ENCODE measurements around the gene CYGB.

The CYGB gene

DNA sequence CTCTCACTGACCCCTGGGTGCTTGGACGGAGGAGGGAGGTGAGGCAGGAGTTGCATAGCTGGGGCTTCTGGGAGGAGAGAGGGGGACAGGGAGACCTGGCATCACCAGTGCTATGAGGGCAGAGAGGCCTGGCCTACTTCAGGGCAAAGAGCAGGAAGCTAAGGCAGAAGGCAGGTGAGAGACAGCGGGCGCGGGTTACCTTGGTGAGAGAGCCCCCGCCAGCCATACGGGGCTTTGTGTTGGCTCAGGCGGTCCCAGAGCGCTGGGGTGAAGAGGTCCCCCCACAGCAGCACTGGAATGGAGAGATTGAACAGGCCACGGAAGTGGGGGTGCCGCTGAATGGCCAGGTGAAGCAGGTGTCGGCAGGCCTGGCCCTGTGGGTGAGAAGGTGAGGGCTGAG is 36.7 kb upstream of the CYGB start:
- TF ChIP-seq, protein P1, sequence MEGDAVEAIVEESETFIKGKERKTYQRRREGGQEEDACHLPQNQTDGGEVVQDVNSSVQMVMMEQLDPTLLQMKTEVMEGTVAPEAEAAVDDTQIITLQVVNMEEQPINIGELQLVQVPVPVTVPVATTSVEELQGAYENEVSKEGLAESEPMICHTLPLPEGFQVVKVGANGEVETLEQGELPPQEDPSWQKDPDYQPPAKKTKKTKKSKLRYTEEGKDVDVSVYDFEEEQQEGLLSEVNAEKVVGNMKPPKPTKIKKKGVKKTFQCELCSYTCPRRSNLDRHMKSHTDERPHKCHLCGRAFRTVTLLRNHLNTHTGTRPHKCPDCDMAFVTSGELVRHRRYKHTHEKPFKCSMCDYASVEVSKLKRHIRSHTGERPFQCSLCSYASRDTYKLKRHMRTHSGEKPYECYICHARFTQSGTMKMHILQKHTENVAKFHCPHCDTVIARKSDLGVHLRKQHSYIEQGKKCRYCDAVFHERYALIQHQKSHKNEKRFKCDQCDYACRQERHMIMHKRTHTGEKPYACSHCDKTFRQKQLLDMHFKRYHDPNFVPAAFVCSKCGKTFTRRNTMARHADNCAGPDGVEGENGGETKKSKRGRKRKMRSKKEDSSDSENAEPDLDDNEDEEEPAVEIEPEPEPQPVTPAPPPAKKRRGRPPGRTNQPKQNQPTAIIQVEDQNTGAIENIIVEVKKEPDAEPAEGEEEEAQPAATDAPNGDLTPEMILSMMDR (conservative IDR thresholded peaks at IDR 0.05; ENCODE audit: control insufficient read depth, insufficient read depth, low read depth, low read length) = no peak
- no peak overlapping the region for H3K4me3 ChIP-seq (ENCODE audit: control insufficient read depth, low read depth, low read length)
- DNase-seq (ENCODE audit: low read depth) = no peak

DNA sequence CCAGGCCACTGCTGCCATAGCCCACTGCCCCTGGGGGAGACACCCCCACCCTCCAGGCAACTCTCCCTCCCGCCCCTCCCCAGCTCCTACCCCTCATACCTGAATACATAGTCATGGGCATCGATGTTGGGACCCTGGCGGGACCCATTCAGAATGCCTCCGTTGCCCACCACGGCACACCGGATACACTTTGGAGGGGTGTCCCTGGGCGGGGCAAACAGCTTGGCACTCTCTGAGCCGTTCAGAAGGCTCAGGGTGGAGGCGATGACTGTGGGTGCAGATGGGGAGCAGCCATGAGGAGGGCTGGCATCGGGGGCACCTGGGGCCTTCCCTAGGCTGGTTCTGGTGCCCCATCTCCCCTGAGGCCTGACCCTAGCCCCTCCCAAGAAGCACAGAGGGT is 35.6 kb upstream of the CYGB start:
- no peak for DNase-seq (ENCODE audit: low read depth)
- TF ChIP-seq, protein P1 (conservative IDR thresholded peaks at IDR 0.05; ENCODE audit: control insufficient read depth, insufficient read depth, low read depth, low read length) = no peak
- no peak overlapping the region for H3K4me3 ChIP-seq (ENCODE audit: control insufficient read depth, low read depth, low read length)

DNA sequence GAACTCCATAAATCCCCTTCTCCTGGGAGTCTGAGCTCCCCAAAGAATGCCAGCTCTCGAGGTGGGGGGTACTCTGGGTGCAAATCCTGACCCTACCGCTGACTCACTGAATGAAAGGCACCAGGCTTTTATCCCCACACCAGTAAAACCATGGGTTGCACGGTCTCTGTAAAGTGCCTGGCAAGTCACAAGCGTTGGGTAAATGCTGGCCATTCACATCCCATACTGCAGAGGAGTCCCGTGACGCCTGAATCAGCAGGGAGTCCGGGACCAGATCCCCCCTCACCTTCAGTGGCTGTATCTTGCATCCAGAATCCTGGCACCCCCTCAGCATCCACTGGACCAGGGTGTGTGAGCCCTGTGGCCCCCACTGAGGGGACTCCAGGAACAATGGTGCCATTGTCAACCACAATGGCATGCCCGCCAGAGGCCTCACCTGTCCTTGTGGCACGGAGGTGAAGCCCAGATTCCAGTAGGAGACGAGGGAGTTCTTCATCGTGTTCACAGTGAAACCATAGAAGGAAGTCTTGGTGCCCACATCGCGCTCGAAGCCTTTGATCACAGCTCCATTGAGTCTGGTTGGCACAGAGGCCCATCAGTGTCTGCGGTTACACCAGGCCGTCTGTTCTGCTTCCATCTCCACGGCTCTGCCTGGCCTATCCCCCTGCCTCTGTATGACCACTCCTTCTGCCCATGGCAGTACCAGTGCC is 34.8 kb upstream of the CYGB start:
- DNase-seq (ENCODE audit: low read depth) = no peak
- no peak overlapping the region for H3K4me3 ChIP-seq (ENCODE audit: control insufficient read depth, low read depth, low read length)
- TF ChIP-seq, protein P1 (conservative IDR thresholded peaks at IDR 0.05; ENCODE audit: control insufficient read depth, insufficient read depth, low read depth, low read length) = no peak

DNA sequence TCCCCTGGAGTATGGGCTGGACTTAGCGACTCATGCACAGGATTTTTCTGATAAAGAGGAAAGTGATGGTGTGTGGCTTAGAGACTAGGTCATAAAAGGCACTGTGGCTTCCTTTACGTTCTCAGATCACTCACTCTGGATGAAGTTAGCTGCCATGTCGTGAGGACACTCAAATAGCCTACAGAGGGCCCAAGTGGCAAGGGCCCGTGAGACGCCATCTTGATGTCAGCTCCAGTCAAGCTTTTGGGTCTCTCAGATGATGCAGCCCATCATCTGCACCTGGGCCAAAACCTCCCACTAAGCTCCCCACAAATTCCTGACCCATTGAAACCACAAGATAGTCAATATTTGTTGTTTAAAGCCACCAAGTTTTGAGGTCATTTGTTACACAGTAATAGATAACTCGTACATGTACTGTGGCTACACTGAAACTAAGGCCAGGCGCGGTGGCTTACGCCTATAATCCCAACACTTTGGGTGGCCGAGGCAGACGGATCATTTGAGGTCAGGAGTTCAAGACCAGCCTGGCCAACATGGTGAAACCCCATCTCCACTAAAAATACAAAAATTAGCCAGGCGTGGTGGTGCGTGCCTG is 33.5 kb upstream of the CYGB start:
- H3K4me3 ChIP-seq (ENCODE audit: control insufficient read depth, low read depth, low read length) = no peak overlapping the region
- TF ChIP-seq, protein P1 (conservative IDR thresholded peaks at IDR 0.05; ENCODE audit: control insufficient read depth, insufficient read depth, low read depth, low read length) = no peak
- DNase-seq (ENCODE audit: low read depth) = no peak

DNA sequence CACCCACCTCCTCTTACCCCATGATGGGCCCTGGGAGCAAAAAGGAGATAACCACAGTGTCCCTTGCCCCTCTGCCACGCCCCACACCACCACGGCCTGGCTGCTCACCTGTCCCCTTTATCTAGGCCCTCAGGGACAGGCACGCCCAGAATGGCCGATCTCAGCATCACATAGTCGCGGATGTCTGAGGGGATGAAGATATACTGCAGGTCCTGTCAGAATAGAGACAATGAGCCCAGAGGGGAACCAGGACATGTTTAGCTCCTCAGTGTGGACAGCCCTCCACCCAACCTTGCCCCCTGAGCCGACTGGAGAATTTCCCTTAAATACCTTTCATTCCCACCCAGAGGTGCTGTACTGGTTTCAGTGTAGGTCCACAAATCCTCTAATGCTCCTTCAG is 32.9 kb upstream of the CYGB start:
- DNase-seq (ENCODE audit: low read depth) = no peak
- H3K4me3 ChIP-seq (ENCODE audit: control insufficient read depth, low read depth, low read length) = no peak overlapping the region
- TF ChIP-seq, protein P1 (conservative IDR thresholded peaks at IDR 0.05; ENCODE audit: control insufficient read depth, insufficient read depth, low read depth, low read length) = no peak

DNA sequence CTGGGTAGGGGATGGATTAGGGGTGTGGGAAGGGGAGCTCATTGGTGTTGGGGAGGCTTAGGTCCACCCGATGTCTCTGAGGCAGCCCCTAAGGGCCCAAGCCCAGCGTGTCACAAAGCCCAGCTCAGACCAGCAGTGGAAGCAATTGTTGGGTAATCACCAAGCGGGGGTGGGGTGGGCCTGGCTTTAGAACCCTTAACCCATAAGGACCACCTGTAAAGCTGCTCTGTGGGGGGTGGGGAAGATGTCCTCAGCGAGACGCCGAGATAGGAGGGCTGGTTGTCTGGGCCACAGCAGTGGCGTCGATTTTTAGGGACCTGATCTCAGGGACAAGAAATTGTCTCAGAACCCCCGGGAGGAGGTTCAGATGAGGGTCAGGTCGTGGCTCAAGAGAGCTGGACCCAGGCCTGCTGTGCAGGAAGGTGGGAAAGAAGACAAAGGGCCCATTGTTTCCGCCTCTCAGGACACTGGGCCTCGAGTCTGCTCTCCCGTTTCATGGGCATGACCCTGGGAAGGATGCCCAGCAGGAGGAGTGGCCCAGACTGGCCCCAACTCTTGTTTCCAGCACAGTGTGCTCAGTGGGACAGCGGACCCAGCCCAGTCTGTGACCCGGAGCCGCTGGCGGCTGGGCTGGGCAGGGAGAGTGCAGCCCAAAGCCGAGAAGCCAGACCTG is 32.2 kb upstream of the CYGB start:
- TF ChIP-seq, protein P1 (conservative IDR thresholded peaks at IDR 0.05; ENCODE audit: control insufficient read depth, insufficient read depth, low read depth, low read length) = no peak
- H3K4me3 ChIP-seq (ENCODE audit: control insufficient read depth, low read depth, low read length) = no peak overlapping the region
- no peak for DNase-seq (ENCODE audit: low read depth)
